Measurements from ENCODE around the gene ZNF384.
A peak's percentile ranks its signal among the peaks of the same experiment; 100 is the strongest.
"Not testable (repeated sequence)": the region's sequence is repeated elsewhere in the genome, so short reads cannot be mapped to it uniquely, and the experiment has no call there.

Gene ZNF384

DNA sequence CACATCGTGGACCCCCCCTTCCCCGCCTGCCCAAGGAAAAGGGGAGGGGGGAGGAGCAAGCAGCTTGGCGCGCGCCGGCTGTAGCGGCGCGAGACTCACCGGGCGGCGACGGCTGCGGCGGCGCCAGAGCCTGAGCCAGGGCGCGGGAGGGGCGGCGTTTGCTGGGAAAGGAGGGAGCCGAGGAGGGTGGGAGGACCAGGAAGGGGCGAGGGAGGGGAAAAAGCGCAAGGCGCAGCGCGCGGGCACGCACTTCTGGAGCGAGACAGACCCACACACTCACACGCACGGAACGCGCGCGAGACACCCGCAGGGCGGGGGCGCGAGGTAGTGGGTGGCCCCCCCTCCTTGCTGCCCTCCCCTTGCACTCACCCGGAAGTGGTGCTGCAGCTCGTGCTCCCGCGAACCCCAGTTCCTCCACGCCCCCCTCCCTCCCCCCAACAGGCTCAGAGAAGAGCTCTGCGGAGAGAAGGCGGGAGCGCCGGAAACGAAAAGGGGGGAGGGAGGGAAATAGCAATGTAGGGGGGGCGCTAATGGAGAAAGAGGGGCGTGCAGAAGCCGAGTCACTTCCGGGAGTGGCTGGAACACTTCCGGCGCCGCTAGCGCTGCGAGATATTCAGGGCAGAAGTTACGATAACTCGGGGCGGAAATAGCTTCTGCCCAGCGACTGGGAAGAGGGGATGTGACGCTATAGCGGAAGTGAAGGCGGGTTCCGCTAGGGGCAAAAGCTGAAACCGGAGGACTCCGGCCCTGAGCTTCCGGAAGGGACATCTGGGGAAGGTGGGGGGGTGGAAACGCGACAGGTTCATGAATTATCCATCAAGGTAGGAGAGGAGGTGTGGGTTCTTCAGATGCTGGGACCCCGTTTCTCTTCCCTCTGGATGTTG lies at the start of gene ZNF384:
ZNF384 (minus strand) TSS at position 377 of the 884 bp plus-strand sequence. CDS start 9,855 bp downstream, outside the sequence.
- DNase-seq = peak; percentile 89

- no peak for DNase-seq
Observed at GRCh38 chr12:6736754-6737153, 47.6 kb upstream of the ZNF384 start.

- DNase-seq = peak; percentile 57
Observed at GRCh38 chr12:6735448-6736191, 46.4 kb upstream of the ZNF384 start.

DNA sequence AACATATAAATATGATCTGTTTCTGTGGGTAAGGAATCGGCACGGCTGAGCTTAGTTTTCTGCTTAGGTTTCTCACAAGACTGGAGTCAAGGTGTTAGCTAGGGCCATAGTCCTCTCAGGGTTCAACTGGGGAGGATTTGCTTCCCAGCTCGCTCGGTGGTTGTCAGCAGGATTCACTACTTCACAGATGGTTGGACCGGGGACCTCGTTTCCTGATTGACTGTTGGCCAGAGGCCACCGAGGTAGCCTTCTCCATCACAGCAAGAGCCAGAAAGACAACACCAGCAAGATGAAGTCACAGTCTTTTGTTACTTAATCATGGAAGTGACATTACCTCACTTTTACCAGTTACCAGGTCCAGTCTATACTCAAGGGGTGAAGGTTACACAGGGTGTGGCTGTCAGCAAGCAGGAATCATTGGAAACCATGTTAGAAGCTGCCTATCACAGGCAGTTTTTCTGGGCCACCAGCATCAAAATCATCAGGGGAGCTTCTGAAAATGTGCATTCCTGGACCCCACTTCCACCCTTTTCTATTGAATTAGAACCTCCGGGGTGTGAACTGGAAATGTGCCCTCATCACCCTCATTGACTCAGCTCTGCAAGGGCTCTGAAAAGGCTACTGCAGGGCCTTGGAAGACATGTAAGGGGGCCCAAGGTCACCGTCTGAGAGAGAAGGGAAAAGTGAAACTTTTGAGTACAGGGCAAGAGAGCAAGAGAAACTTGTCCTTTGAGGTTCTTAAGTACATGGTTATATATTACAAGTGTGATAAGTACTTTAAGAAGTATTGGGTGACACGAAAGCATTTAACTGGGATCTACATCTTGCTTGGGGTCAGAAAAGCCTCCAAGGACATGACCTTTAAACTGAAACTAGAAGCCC lies 45.6 kb upstream of the ZNF384 start:
- DNase-seq = no peak

DNA sequence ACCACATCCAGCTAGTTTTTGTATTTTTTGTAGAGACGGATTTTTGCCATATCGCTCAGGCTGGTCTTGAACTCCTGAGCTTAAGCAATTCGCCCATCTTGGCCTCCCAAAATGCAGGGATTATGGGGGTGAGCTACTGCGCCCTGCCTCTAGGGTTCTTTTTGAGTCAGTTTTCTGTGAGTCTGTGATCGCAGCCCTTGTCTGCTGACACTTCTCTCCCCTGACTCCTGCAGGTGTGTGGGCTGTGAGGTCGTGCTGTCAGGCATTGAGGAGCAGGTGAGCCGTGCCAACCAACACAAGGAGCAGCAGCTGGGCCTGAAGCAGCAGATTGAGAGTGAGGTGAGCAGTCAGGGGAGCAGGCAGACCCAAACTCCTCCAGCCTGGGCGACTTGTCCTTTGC lies 41.0 kb upstream of the ZNF384 start:
- no peak for DNase-seq

DNA sequence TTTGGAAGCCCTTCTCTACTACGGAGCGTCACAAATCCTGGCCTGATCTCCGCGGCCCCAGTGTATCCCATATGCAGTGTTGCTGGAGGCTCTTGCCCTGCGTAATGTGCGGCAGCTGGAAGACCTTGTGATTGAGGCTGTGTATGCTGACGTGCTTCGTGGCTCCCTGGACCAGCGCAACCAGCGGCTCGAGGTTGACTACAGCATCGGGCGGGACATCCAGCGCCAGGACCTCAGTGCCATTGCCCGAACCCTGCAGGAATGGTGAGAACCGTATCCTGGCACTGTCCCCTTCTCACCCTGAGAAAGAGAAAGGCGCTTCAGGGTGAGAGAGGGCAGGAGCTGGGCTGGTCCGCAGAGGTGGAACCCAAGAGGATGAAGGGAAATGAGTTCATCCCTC lies 40.0 kb upstream of the ZNF384 start:
- DNase-seq = no peak

- no peak for DNase-seq
Observed at GRCh38 chr12:6725350-6725749, 36.2 kb upstream of the ZNF384 start.

GRCh38 chr12:6724409-6724797 lies 35.2 kb upstream of the ZNF384 start:
- DNase-seq = peak; percentile 30

- DNase-seq = peak; percentile 99
Observed at GRCh38 chr12:6723607-6724408, 34.6 kb upstream of the ZNF384 start, which contains the start of gene COPS7A. TSS of gene COPS7A (plus strand) at chr12:6724046. CDS start at chr12:6724657, 611 bp downstream.

DNA sequence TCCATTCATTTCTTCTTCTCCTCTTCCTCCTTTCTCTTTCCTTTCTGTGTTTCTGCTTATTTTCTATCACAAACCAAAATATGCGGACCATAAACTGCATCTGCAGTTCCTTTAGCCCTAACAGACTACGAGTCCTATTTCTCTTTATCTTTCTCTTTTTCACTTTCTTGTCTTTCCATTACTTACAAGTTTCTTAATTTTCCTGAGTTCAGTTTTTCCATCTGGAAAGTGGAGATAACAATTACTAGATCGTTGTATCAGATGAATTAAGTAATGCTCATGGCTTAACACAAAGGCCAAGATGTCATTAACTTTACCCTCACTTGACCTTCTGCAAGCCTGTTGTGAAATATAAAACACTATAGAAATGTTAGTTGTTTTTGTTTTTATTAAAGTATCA lies 33.7 kb upstream of the ZNF384 start:
- no peak for DNase-seq

DNA sequence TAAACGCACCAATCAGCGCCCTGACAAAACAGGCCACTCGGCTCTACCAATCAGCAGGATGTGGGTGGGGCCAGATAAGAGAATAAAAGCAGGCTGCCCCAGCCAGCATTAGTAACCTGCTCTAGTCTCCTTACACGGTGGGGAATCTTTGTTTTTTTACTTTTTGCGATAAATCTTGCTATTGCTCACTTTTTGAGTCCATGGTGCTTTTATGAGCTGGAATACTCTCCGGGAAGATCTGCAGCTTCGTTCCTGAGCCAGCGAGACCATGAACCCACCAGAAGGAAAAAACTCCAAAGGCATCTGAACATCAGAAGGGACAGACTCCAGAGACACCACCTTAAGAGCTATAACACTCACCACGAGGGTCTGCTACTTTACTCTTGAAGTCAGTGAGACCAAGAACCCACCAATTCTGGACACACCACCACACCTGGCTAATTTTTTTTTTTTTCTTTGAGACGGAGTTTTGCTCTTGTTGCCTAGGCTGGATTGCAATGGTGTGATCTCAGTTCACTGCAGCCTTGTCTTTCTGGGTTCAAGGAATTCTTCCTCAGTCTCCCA lies 27.8 kb upstream of the ZNF384 start:
- DNase-seq = no peak

DNA sequence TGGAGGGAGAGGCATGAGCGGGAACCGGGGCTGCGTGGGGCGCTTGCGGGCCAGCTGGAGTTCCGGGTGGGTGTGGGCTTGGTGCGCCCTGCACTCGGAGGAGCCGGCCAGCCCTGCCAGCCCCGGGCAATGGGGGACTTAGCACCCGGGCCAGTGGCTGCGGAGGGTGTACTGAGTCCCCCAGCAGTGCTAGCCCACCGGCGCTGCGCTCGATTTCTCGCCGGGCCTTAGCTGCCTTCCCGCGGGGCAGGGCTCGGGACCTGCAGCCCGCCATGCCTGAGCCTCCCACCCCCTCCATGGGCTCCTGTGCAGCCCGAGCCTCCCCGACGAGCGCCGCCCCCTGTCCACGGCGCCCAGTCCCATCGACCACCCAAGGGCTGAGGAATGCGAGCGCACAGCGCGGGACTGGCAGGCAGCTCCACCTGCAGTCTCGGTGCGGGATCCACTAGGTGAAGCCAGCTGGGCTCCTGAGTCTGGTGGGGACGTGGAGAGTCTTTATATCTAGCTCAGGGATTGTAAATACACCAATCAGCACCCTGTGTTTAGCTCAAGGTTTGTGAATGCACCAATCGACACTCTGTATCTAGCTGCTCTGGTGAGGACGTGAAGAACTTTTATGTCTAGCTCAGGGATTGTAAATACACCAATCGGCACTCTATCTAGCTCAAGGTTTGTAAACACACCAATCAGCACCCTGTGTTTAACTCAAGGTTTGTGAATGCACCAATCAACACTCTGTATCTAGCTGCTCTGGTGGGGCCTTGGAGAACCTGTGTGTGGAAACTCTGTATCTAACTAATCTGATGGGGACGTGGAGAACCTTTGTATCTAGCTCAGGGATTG lies 27.1 kb upstream of the ZNF384 start:
- not testable (repeated sequence) for DNase-seq

DNA sequence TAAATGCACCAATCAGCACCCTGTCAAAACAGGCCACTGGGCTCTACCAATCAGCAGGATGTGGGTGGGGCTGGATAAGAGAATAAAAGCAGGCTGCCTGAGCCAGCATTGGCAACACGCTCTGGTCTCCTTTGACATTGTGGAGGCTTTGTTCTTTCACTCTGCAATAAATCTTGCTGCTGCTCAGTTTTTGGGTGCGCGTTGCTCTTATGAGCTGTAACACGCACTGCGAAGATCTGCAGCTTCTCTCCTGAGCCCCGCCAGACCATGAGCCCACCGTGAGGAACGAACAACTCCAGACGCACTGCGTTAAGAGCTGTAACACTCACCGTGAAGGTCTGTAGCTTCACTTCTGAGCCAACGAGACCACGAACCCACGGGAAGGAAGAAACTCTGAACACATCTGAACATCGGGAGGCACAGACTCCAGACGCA lies 19.8 kb upstream of the ZNF384 start:
- no peak for DNase-seq

DNA sequence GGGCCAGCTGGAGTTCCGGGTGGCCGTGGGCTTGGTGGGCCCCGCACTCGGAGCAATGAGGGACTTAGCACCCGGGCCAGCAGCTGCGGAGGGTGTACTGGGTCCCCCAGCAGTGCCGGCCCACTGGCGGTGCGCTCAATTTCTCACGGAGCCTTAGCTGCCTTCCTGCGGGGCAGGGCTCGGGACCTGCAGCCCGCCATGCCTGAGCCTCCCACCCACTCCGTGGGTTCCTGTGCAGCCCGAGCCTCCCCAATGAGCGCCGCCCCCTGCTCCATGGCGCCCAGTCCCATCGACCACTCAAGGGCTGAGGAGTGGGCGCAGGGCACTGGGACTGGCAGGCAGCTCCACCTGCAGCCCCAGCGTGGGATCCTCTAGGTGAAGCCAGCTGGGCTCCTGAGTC lies 19.2 kb upstream of the ZNF384 start:
- DNase-seq = not testable (repeated sequence)

- no peak for DNase-seq
Observed at GRCh38 chr12:6703631-6704030, 14.5 kb upstream of the ZNF384 start.

GRCh38 chr12:6701078-6701768 lies 12.0 kb upstream of the ZNF384 start:
- DNase-seq = no peak

GRCh38 chr12:6700646-6701051 lies 11.5 kb upstream of the ZNF384 start, which contains the start of gene PIANP:
TSS of gene PIANP (minus strand) at chr12:6700815. CDS start at chr12:6698061, 2,754 bp downstream.
- DNase-seq = no peak

DNA sequence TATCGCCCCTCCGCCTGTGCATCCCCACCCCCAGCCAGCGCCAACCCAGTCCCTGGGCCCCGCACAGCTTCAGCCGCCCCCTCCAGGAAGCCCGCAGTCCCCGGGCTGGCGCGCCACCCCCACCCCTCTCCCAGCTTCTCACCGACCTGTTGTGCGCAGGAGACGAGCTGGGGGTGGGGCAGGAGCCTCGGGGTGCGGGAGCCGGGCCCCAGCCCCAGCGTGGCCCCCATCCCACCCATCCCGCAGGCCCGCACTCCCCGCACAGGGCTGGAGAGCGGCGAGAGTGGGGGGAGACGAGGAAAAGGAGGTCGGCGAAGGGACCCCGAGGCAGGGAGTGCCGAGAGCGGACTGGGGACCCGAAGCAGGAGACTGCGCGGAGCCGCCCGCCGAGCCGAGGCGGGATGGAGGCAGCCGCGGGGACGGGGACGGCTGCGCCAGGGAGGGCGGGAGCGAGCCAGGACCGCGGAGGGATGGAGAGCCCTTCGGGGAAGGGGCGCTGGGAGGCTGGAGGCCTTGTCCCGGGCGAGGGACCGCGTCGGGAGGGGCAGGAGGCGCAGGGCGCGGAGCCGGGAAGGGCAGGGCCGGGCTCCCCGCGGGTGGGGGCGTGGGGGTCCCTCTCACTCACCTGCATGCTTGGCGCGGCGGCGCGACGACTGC lies 10.9 kb upstream of the ZNF384 start:
- DNase-seq = no peak

- no peak for DNase-seq
Observed at GRCh38 chr12:6699259-6699988, 10.2 kb upstream of the ZNF384 start.
